ENCODE measurements around the gene ALDH3B1. TPM values are rescaled to one million over a fixed set of nuclear protein-coding genes. Genes with fewer than 3 reads are reported as not detected.

The ALDH3B1 gene
- total RNA-seq, 1 experiment from 2014 or later = 59.8 TPM

DNA sequence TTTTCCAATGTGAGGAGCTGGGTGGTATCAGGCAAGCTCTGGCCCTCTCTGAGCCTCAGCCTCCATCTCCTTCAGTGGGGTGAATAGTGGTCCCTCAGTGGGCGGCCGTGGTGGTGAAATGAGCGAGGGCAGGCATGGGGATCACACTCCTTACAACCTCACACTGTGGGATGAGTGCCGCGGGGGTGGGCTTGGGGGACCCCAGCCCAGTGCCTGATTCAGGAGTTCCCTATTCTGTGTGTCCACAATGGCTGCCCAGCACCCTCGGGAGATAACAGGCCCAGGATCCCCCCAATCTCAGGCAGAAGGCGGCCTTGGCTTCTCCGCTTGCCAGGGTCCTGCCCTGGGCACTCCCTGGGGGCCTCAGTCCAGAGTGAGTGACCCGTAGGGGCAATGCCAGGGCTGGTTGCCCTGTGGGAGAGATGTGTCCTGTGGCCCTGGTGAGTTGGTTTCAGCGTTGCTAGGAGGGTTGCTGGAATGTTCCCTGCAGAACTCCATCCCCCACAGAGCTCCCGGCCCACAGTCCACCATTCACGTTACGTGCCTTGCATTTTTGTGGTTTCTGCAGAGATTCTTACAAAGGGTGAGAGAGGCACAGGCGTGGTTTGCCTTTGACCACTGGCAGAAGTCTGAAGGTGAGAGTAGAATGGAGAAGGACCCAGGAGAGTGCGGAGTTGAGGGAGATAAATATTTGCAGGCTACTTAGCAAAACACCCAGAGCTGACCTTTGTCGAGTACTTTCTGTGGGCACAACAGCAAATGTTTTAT is 2.9 kb downstream of the ALDH3B1 start:
- Histone ChIP-seq H3K36me3 (peaks cover 24% of the 10 kb centered on the region), H3K27ac (peak overlapping the region; percentile 98), H3K27me3 (replicated peaks) (no peaks in the 10 kb centered on the region), H3K9me3 (replicated peaks) (no peaks in the 10 kb centered on the region), H3K4me1 (replicated peaks) (peaks cover 62% of the 10 kb centered on the region), H3K4me3 (no peak overlapping the region)
- peak; percentile 99 for DNase-seq (ENCODE audit: low read depth in 1 of 2, low spot score in 2 of 2)

DNA sequence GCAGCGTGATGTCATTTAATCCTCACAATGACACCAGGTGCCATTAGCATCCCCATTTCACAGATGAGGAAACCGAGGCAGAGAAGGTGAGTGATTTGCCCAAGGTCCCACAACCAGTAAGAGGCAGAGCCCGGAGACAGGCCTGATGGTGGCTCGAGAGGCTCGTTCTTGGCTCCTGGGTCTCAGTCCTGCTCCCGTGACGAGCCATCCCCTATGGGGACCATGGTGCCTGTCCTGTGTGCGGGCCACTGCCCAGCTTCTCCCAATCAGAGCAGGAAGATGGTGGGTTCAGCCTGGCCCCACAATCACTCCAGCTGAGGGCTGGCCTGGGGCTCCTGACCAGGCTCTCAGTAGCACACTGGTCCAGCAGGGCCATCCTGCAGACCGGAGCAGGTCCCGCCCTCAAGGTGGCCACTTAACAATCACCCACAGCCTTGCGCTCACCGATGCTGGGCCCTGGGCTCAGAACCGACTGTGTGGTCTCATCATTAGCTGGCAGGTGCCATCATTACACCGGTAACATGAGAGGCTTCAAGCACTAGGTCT is 3.6 kb downstream of the ALDH3B1 start:
- H3K36me3 ChIP-seq = peaks cover 24% of the 10 kb centered on the region
- H3K4me3 ChIP-seq = no peak overlapping the region
- peaks cover 62% of the 10 kb centered on the region for H3K4me1 ChIP-seq (replicated peaks)
- no peaks in the 10 kb centered on the region for H3K27me3 ChIP-seq (replicated peaks)
- peak overlapping the region; percentile 98 for H3K27ac ChIP-seq
- no peak for DNase-seq (ENCODE audit: low read depth in 1 of 2, low spot score in 2 of 2)
- no peaks in the 10 kb centered on the region for H3K9me3 ChIP-seq (replicated peaks)

DNA sequence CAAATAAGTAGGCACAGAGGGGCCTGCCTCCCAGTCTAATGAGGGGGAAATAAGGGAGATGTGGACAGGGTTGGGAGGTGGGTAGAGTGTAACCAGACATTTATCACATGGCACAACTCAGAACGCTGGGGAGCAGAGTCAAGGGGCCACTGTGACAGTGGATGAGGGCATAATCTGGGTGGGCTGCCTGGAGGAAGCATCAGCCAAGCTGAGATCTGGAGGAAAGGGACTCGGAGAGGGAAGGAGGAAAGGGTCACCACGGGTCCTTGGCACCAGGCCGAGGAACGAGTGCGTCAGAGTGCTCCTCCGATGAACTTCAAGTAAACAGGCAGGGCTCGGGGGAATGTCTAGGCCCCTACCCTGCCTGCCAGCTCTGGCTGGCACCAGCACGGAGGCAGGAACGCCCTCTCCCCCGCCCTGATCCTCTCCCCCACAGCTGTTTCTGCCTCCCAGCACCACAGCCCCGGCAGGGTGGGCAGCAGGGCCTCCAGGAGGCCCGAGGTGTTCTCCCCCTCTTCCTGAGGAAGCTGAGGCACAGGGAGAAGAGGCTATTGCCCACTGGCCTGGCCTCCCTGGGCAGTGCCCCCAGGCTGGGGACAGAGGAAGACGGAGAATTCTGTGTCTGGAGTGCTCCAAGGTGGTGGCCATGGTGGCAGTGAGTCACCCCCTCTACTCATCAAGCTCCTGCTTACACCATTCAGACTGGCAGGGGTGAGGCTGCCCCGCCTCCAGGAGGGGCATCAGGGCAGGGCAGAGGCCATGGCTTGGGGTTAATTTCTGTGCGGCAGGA is 4.2 kb downstream of the ALDH3B1 start:
- peaks cover 58% of the 10 kb centered on the region for H3K4me1 ChIP-seq (replicated peaks)
- peak; percentile 94 to 97 for DNase-seq (ENCODE audit: low read depth in 1 of 2, low spot score in 2 of 2)

GRCh38 chr11:68014947-68015447 is 4.9 kb downstream of the ALDH3B1 start:
- Histone ChIP-seq H3K4me1 (replicated peaks) (peaks cover 52% of the 10 kb centered on the region), H3K27me3 (replicated peaks) (no peaks in the 10 kb centered on the region), H3K9me3 (replicated peaks) (no peaks in the 10 kb centered on the region), H3K27ac (peak overlapping the region; percentile 98), H3K4me3 (no peak overlapping the region), H3K36me3 (peaks cover 24% of the 10 kb centered on the region)
- no peak for DNase-seq (ENCODE audit: low read depth in 1 of 2, low spot score in 2 of 2)

More for the DNA sequence above, 4.2 kb downstream of the ALDH3B1 start:
- peak overlapping the region; percentile 98 for H3K27ac ChIP-seq
- no peaks in the 10 kb centered on the region for H3K27me3 ChIP-seq (replicated peaks)
- H3K9me3 ChIP-seq (replicated peaks) = no peaks in the 10 kb centered on the region
- H3K36me3 ChIP-seq = peaks cover 24% of the 10 kb centered on the region
- H3K4me3 ChIP-seq = no peak overlapping the region

- no peak overlapping the region for H3K4me3 ChIP-seq
- no peaks in the 10 kb centered on the region for H3K27me3 ChIP-seq (replicated peaks)
- peaks cover 24% of the 10 kb centered on the region for H3K36me3 ChIP-seq
- no peaks in the 10 kb centered on the region for H3K9me3 ChIP-seq (replicated peaks)
- no peak overlapping the region for H3K27ac ChIP-seq
- H3K4me1 ChIP-seq (replicated peaks) = peaks cover 49% of the 10 kb centered on the region
- DNase-seq (ENCODE audit: low read depth in 1 of 2, low spot score in 2 of 2) = no peak
Measured at GRCh38 chr11:68015467-68015866, 5.3 kb downstream of the ALDH3B1 start.

GRCh38 chr11:68016161-68016903 is 6.2 kb downstream of the ALDH3B1 start:
- Histone ChIP-seq H3K9me3 (replicated peaks) (no peaks in the 10 kb centered on the region), H3K36me3 (peaks cover 22% of the 10 kb centered on the region), H3K27ac (no peak overlapping the region), H3K4me3 (no peak overlapping the region), H3K4me1 (replicated peaks) (peaks cover 49% of the 10 kb centered on the region), H3K27me3 (replicated peaks) (no peaks in the 10 kb centered on the region)
- no peak for DNase-seq (ENCODE audit: low read depth in 1 of 2, low spot score in 2 of 2)

DNA sequence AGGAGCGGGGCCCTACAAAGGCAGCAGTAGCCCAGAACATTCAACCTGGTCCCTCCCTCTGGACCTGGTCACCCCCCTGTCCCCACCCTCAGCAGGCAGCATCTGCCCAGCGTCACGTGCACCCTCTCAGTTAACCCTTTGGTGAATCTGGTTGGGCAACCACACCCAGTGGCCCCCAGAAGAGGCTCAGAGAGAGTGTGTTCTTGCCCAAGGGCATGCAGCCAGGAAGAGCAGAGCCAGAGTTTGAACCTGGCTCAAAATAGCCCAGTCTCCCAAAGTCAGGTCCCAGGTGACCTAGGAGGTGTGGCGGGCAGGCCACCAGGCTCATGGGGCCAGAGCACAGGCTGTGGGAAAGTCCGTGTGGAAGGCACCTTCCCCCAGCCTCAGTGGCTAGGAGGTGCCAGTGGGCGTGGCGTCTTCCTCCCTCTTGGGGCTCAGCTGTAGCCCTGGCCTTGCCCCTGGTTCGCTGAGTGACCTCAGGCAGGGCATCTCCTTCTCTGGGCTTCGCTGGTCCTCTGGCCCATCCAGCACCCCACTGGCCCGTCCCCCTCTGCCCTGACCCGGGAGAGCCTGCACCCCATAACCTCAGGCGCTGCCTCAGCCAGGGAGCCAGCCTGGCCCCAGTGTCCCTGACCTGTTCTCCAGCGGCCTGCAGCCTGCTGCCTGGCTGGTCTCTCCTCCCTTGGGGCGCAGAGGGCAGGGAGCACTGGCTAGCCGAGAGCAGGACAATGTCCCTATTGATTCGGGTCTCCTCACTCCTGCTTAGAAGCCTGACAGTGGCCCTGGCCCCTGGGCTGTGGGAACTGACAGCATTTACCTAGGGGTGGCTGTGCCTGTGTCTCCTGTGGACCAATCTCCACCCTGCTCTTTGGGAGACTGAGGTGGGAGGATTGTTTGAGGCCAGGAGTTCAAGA is 7.0 kb downstream of the ALDH3B1 start:
- Histone ChIP-seq H3K4me1 (replicated peaks) (peaks cover 40% of the 10 kb centered on the region), H3K27ac (no peak overlapping the region), H3K9me3 (replicated peaks) (no peaks in the 10 kb centered on the region), H3K36me3 (peaks cover 23% of the 10 kb centered on the region), H3K4me3 (no peak overlapping the region), H3K27me3 (replicated peaks) (no peaks in the 10 kb centered on the region)
- no peak for DNase-seq (ENCODE audit: low read depth in 1 of 2, low spot score in 2 of 2)

GRCh38 chr11:68017980-68018729 is 8.0 kb downstream of the ALDH3B1 start:
- peaks cover 22% of the 10 kb centered on the region for H3K36me3 ChIP-seq
- H3K9me3 ChIP-seq (replicated peaks) = no peaks in the 10 kb centered on the region
- DNase-seq (ENCODE audit: low read depth in 1 of 2, low spot score in 2 of 2) = no peak
- peaks cover 31% of the 10 kb centered on the region for H3K4me1 ChIP-seq (replicated peaks)
- no peaks in the 10 kb centered on the region for H3K27me3 ChIP-seq (replicated peaks)
- H3K27ac ChIP-seq = no peak overlapping the region
- H3K4me3 ChIP-seq = no peak overlapping the region

GRCh38 chr11:68018730-68019190 is 8.6 kb downstream of the ALDH3B1 start:
- Histone ChIP-seq H3K27ac (no peak overlapping the region), H3K4me3 (no peak overlapping the region), H3K4me1 (replicated peaks) (peaks cover 24% of the 10 kb centered on the region), H3K27me3 (replicated peaks) (no peaks in the 10 kb centered on the region), H3K9me3 (replicated peaks) (no peaks in the 10 kb centered on the region), H3K36me3 (peaks cover 20% of the 10 kb centered on the region)
- no peak for DNase-seq (ENCODE audit: low read depth in 1 of 2, low spot score in 2 of 2)

- DNase-seq (ENCODE audit: low read depth in 1 of 2, low spot score in 2 of 2) = no peak
- H3K36me3 ChIP-seq = peaks cover 21% of the 10 kb centered on the region
Measured at GRCh38 chr11:68019486-68019885, 9.4 kb downstream of the ALDH3B1 start.

DNA sequence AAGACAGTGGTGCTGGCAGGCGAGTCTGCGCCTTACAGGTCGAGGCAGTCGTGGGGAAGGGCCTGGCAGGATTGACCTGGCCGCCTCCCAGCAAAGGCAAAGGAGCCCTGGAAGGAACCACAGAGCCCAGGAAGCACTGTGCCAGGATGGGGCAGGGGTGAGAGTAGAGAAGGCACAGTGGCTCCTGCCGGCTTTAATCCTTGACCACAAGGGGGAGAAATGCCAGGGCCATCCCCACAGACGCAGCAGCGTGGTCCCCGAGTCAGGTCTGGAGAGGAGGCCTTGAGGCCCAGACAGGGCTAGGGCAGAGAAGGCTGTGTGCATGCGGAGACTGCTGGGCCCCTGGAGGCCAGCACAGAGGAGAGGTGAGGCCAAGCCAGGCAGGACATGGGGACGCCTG is 10.4 kb downstream of the ALDH3B1 start:
- DNase-seq (ENCODE audit: low read depth in 1 of 2, low spot score in 2 of 2) = peak in 1 of 2 experiments; percentile 55
- H3K27ac ChIP-seq = no peak overlapping the region
- no peaks in the 10 kb centered on the region for H3K9me3 ChIP-seq (replicated peaks)

More at GRCh38 chr11:68019486-68019885, 9.4 kb downstream of the ALDH3B1 start:
- Histone ChIP-seq H3K27me3 (replicated peaks) (no peaks in the 10 kb centered on the region), H3K4me1 (replicated peaks) (peaks cover 17% of the 10 kb centered on the region), H3K9me3 (replicated peaks) (no peaks in the 10 kb centered on the region), H3K4me3 (no peak overlapping the region), H3K27ac (no peak overlapping the region)

More for the DNA sequence above, 10.4 kb downstream of the ALDH3B1 start:
- Histone ChIP-seq H3K4me1 (replicated peaks) (peaks cover 18% of the 10 kb centered on the region), H3K27me3 (replicated peaks) (no peaks in the 10 kb centered on the region), H3K4me3 (no peak overlapping the region), H3K36me3 (peaks cover 28% of the 10 kb centered on the region)
